Measurements from ENCODE around the gene PALLD. TPM values are rescaled to one million over a fixed set of nuclear protein-coding genes. Genes with fewer than 3 reads are reported as not detected.
A peak's percentile ranks its signal among the peaks of the same experiment; 100 is the strongest.

PALLD gene
- total RNA-seq, 4 donors from 2014 or later = 1,903 to 3,507 (median 2,130) TPM

DNA sequence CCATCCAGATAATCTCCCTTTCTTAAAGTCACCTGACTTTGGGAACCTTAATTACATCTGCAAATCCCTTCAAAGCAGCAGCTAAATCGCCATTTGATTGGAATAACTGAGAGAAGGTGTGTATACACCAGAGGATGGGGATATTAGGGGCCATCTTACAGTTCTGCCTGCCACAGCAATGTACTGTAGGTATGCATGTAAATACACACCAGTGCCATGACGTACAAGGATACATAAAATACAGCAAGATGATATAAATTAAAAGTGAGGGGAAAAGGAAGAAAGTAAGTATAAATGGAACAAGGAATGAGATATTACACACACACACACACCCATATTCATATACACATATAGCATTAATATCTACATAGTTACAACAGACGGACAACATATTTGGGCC is 432.0 kb downstream of the PALLD start:
- Histone ChIP-seq H3K9me3 (peaks cover 0 to 30% (median 23%) of the 10 kb centered on the region in 4 donors), H3K27ac (replicated peaks in 1 of 4) (no peak overlapping the region), H3K27me3 (no peaks in the 10 kb centered on the region), H3K36me3 (peaks cover 44 to 66% (median 59%) of the 10 kb centered on the region in 4 donors), H3K4me1 (no peaks in the 10 kb centered on the region), H3K4me3 (no peak overlapping the region)
- 90% methylated on average over 3 of the region's 3 CpGs for WGBS
- TF ChIP-seq POLR2A (IDR thresholded peaks at IDR 0.05; ENCODE audit: low read depth) (no peak), POLR2AphosphoS5 (IDR thresholded peaks at IDR 0.05) (peak in 1 of 2 donors; percentile 61), CTCF (IDR thresholded peaks at IDR 0.05) (no peak), EP300 (IDR thresholded peaks at IDR 0.05) (no peak)
- intact Hi-C loops (cut with DNase I) = loop anchor here (10.0 kb wide), 1 partner anchor 556 kb away; no protein-coding TSS in a partner anchor
- DNase-seq (ENCODE audit: extremely low spot score) = no peak

GRCh38 chr4:168930413-168931196 is 433.8 kb downstream of the PALLD start:
- Histone ChIP-seq H3K4me3 (no peak overlapping the region), H3K9me3 (peaks cover 0 to 40% (median 30%) of the 10 kb centered on the region in 4 donors), H3K4me1 (no peaks in the 10 kb centered on the region), H3K36me3 (peaks cover 27 to 48% (median 42%) of the 10 kb centered on the region in 4 donors), H3K27me3 (no peaks in the 10 kb centered on the region), H3K27ac (replicated peaks in 1 of 4) (peak overlapping the region; percentile 17 to 58 (median 30))
- 66% methylated on average over 4 of the region's 6 CpGs for WGBS
- intact Hi-C loops (cut with DNase I) = no loop called here
- TF ChIP-seq POLR2AphosphoS5 (IDR thresholded peaks at IDR 0.05) (peak in 1 of 2 donors; percentile 67), CTCF (IDR thresholded peaks at IDR 0.05) (no peak)
- no peak for DNase-seq (ENCODE audit: extremely low spot score)

- TF ChIP-seq EP300 (IDR thresholded peaks at IDR 0.05) (no peak), POLR2AphosphoS5 (IDR thresholded peaks at IDR 0.05) (peak in 1 of 2 donors; percentile 69), POLR2A (IDR thresholded peaks at IDR 0.05; ENCODE audit: low read depth) (no peak), CTCF (IDR thresholded peaks at IDR 0.05) (no peak)
Measured at GRCh38 chr4:168931215-168931650, 434.4 kb downstream of the PALLD start.

GRCh38 chr4:168932138-168932537 is 435.3 kb downstream of the PALLD start:
- Histone ChIP-seq H3K9me3 (peaks cover 0 to 53% (median 37%) of the 10 kb centered on the region in 4 donors), H3K4me3 (no peak overlapping the region), H3K4me1 (no peaks in the 10 kb centered on the region), H3K27ac (replicated peaks in 1 of 4) (no peak overlapping the region), H3K36me3 (peaks cover 12 to 33% (median 27%) of the 10 kb centered on the region in 4 donors), H3K27me3 (no peaks in the 10 kb centered on the region)
- no peak for DNase-seq (ENCODE audit: extremely low spot score)
- intact Hi-C loops (cut with DNase I) = no loop called here
- TF ChIP-seq CTCF (IDR thresholded peaks at IDR 0.05) (no peak), EP300 (IDR thresholded peaks at IDR 0.05) (no peak), POLR2AphosphoS5 (IDR thresholded peaks at IDR 0.05) (no peak), POLR2A (IDR thresholded peaks at IDR 0.05; ENCODE audit: low read depth) (no peak)

More at GRCh38 chr4:168931215-168931650, 434.4 kb downstream of the PALLD start:
- no peaks in the 10 kb centered on the region for H3K4me1 ChIP-seq
- intact Hi-C loops (cut with DNase I) = no loop called here
- H3K27ac ChIP-seq (replicated peaks in 1 of 4) = peak overlapping the region in 2 of 4 donors; percentile 26 to 58
- DNase-seq (ENCODE audit: extremely low spot score) = no peak
- H3K27me3 ChIP-seq = no peaks in the 10 kb centered on the region
- H3K4me3 ChIP-seq = no peak overlapping the region
- H3K36me3 ChIP-seq = peaks cover 21 to 42% (median 36%) of the 10 kb centered on the region in 4 donors
- H3K9me3 ChIP-seq = peaks cover 0 to 46% (median 34%) of the 10 kb centered on the region in 4 donors
